ENCODE data around the gene ABHD16B.
"Not testable (repeated sequence)": the region's sequence is repeated elsewhere in the genome, so short reads cannot be mapped to it uniquely, and the experiment has no call there.

Gene ABHD16B

DNA sequence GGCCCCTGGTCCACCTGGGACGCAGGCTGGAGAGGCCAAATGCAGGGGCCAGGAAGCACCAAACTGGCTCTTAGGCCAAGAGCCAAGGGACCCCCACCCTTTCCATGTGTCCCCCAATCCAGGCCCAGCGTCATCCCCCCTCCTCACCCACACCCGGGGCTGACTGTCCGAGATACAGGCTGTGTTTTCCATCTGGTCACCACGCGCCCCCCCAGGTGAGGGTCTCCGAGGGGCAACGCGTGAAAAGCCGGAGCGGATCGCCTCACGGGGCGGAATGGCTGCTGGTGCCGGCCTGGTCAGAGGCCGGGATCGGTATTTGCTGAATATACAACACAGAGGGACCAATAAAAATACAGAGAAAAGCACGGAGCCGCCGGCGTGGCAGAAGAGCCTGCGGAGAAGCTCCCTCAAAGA is 5.2 kb upstream of the ABHD16B start:
- DNase-seq = no peak

DNA sequence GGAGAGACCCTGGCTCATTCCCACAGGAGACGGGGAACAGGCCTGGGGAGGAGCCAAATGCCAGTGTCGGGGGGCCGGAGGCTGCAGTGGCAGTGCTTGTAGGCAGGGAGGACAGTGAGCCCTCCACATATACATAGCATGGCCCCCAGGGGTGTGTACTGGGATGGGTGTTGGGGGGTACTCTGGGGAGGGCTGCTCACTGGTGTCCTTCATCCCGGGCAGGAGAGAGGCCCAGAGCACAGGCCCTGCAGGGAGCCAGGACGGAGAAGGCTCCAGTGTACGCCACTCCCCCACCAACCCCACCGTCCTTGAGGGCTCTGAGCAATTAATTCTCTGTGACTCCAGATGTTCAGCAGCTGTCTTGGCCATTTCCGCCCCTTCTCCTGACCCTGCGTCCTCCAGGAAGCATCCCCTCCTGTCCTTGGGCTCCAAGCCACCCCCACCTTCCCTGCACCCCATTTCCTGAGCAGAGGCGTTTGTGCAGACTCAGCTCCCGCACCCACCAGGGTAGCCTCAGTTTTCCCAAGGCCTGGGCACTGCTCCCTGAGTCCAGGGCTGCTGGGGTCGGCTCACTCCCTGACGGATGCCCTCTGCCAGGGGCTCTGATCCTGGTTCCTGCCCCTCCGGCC is 3.4 kb upstream of the ABHD16B start:
- DNase-seq = no peak

DNA sequence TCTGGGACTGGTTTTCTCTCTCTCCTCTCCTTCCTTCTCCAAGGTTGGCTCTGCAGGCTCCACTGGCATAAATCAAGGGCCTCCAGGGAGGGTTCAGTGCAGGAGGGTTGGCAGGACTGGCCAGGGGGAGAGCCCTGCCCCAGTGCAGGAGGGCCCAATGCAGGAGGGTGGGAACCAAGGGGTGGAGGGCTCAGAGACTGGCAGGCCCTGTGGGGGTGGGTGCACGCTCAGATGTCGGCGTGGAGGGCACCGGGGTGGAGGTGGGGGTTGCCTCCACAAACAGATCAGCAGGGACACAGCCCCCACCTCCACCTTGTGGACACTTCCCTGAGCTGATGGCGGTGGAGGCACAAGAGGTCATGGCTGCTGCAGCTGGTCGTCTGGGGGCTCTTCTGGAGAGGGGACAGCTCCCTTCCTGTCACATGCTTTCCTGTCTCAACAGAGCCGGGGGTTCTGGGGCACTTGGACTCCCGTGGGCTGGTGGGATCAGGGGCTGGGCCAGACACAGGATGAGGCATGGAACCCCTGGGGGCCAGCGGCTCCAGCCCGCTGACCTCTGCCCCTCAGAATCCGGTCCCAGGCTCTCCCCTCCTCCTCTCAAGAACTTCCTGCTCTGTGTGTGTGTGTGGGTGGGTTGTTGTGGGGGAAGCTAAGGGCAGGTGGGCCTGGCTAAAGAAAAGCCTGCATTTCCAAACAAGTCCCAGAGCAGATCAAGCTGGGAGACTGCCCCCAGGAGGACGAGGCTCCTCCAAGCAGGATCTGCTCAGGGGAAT is 2.7 kb upstream of the ABHD16B start:
- DNase-seq = peak in 1 of 2 donors; percentile 40

DNA sequence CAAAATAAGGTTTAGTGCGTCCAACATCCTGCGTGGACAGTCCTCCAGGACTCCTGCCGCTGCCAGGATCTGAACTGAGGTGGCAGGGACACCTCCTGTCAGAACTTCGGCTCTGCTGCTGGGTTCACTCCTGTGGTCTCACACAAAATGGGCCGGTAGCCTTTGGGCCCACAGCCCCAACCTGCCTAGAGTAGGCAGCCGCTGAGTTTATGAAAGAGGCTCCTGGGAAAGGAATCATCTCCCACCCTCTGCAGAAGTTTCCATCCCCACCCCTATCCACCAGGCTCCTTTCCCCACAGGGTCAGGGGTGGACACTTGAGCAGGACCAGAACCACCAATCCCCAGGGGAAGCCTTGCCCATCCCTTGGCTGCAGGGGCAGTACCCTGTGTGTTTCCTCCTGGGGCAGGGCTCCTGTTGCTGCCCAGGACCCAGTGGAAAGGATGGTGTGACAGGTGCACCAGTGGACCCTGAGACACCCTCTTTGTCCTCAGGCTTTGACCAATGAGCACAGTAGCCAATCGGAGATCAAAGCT is 2.1 kb upstream of the ABHD16B start:
- DNase-seq = no peak

DNA sequence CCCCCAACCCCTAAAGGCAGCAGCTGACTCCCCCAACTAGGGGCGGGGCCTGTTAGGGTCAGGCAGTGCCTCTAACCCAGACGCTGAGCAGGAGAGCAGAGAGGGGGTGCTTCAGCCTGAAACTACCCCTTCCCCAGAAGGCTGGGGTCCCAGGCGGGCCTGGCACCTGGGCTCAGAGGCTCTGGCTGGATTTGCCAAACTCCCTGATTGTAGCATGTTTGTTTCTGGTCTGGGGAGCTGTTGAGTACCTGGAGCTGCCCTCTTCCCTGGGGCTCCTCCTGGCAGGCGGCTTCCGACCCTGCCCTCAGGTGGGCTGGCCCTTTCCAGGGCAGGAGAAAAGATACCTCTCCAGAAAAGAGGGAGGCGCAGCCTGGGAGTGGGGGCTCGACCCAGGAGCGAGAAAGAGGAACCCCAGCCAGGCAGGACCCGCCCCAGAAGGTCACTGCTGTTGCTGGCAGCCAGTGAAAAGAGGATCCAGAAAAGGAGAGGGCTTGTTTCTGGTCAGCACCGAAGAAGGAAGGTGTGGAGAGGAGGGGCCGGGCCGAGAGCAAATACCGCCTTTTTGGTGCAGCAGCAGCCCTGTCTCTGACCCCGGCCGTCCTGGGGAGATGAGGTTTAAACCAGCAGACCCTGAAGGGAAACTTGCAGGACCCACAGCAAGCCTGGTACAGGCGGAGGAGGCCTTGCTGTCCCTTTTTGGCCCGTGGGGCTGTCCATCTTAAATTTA is 810 bp upstream of the ABHD16B start:
- DNase-seq = peak in 1 of 2 donors; percentile 24

DNA sequence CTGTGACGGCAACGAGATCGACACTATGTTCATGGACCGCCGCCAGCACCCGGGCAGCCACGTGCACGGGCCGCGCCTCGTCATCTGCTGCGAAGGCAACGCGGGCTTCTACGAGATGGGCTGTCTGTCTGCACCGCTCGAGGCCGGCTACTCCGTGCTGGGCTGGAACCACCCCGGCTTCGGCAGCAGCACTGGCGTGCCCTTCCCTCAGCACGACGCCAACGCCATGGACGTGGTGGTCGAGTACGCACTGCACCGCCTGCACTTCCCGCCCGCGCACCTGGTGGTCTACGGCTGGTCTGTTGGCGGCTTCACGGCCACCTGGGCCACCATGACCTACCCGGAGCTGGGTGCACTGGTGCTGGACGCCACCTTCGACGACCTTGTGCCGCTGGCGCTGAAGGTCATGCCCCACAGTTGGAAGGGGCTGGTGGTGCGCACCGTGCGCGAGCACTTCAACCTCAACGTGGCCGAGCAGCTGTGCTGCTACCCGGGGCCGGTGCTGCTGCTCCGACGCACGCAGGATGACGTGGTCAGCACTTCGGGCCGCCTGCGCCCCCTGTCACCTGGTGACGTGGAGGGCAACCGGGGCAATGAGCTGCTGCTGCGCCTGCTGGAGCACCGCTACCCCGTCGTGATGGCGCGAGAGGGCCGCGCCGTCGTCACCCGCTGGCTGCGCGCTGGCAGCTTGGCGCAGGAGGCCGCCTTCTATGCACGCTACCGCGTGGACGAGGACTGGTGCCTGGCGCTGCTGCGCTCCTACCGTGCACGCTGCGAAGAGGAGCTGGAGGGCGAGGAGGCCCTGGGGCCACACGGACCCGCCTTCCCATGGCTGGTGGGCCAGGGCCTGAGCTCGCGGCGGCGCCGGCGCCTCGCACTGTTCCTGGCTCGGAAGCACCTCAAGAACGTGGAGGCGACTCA is 943 bp downstream of the ABHD16B start:
- no peak for DNase-seq

DNA sequence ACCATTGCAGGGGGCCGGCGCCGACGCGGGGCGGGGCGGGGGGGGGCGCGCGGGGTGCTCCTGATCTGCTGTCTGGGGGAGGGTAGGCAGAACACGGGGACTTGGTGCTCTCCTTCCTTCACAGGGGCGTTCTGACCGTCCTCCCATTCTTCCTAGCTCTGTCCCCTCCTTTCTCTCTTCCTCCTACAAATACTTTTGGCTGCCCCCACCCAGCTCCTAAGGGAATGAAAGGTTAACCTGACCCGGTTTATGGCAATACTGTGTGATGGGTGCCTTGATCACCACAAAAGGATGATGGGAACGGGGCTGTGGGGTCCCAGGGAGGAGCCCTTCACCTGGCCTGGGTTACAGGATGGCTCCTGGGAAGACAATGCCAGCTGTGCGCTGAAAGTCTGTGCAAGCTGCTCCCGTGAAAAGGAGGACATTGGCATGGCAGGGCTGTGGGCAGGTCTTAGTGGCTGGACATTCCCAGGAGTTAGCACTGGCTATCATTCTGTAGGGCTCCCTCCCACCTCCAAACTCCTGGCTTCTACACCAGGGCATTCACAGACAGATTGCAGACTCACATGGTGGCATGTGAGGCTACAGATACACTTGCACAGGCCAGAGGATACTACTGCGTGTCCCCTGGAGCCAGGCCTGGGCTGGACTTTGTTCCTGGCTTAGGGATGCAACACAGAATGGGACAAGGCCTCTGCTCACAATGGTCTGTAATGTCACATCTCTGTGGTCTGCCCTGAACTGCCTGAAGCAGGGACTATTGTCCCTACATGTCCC is 1.9 kb downstream of the ABHD16B start:
- no peak for DNase-seq

DNA sequence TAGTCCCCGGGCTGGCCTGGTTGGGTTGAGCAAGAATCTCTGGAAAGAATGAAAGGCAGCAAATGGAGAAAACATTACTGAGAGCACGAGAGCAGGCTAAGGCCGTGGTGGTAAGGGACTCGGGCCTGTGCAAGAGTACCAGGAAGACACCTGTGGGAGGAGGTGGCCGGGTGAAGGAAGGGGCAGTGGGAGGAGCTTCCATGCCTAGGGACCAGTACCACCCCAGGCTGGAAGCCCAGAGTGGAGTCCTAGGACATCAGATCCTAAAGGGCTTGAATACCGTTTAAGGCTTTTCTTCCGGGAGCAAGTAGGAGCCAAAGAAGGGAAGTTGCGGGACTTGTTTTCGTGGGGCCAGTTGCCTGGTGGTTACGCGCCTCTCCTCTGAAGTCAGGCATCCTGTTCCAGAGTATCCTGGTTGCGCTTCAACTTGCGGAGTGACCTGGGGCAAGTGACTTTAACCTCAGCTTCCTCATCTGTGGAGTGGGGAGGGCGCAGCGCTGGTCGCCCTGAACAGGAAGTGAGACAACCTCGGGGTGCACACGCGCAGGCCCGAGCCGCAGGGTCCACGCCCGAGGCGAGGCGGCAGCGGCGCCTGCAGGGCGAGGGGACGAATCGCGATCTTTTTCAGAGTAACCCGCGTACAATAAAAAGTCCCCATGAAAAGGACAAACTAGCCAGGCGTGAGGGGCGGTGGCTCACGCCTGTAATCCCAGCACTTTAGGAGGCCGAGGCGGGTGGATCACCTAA is 2.7 kb downstream of the ABHD16B start:
- peak; percentile 74 to 88 for DNase-seq

DNA sequence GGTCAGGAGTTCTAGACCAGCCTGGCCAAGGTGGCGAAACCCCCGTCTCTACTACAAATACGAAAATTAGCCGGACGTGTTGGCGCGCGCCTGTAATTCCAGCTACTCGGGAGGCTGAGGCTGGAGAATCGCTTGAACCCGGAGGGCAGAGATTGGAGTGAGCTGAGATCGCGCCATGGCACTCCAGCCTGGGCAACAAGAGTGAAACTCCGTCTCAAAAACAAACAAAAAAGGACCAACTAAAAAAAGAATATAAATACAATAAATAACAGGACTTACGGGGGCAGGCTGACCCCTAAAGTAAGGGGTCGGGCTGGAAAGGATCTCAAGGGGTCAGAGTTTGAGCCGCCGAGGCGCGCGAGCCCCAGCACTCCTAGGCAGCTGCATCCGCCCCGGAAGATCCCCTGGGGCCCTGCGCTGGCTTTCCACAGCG is 3.3 kb downstream of the ABHD16B start:
- DNase-seq = no peak

DNA sequence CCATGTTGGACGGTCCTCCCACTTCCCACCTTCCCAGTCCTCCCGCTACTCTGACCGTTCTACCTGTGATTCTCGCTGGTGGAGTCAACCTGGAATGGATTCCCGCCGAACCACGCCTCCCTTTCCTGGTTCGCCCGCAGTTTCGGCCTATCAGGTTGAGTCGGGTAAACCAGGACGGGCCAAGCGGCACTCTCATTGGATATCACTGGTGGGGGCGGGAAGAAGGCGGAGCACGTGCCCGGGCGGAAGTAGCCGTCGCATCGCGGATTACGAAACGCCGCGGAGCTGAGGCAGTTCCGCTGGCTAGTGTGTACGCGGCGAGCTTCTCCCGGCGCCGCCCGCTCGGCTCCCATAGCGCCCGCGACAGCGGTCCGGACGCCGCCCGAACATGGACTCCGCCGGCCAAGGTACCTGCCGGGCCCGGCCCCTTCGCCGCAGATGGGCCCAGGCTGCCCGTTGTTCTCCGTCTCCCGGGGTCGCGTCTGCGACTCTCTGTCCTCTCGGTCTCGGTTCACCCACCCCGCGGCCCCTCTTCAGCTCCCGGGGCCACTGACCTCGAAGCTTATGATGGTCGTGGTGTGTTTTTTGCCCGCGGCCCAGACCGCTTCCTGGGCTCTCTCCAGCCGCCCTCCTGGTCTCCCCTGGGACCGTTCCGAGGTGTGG is 3.8 kb downstream of the ABHD16B start, which contains the start of gene TPD52L2:
Gene TPD52L2 (plus strand): TSS at position 293 of the 663 bp plus-strand sequence. CDS start 96 bp downstream, at position 389.
- peak; percentile 88 to 92 for DNase-seq

DNA sequence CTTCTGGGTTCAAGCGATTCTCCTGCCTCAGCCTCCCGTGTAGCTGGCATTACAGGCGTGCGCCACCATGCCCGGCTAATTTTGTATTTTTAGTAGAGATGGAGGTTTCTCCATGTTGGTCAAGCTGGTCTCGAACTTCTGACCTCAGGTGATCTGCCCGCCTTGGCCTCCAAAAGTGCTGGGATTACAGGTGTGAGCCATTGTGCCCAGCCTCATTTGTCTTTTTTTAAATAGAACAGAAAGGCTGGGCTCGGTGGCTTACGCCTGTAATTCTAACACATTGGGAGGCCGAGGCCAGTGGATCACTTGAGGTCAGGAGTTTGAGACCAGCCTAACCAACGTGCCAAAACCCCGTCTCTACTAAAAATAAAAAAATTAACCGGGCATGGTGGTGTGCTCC is 5.7 kb downstream of the ABHD16B start:
- not testable (repeated sequence) for DNase-seq

DNA sequence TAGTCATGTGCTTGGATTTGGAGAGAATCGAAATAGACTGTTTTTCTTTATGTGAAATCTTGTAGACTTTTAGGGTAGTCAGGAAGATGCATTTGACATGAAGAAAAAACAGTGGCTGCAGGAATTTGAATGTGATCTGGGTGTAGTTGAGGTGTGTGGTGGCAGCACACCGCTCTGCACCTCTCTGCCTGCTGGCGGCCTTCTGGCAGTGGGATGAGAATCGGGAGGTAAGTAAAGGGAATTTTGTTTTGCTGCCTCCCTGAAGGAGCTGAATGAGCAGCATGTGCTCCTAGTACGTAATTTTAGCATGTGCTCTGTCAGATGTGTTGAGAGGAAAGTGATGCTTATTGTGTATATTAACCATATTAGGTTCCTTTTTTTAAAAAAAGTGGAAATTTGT is 7.0 kb downstream of the ABHD16B start:
- no peak for DNase-seq

DNA sequence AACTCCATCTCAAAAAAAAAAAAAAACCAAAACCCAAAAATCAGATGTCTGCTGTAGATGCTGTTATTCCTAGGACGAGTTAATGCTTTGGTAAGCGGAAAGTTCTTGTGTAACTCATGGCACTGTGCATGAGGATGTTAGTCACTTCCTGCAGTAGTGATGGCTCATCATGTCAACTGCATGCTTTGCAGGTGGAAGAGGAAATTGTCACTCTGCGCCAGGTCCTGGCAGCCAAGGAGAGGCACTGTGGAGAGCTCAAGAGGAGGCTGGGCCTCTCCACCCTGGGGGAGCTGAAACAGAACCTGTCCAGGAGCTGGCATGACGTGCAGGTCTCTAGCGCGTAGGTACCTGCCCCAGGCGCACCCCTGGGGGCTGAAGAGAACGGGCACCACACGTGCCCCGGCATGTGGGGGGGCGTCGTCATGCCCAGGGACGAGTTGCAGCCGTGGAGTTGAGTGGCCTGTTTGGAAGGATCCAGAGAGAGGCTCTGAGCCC is 12.2 kb downstream of the ABHD16B start:
- DNase-seq = peak; percentile 12 to 94

DNA sequence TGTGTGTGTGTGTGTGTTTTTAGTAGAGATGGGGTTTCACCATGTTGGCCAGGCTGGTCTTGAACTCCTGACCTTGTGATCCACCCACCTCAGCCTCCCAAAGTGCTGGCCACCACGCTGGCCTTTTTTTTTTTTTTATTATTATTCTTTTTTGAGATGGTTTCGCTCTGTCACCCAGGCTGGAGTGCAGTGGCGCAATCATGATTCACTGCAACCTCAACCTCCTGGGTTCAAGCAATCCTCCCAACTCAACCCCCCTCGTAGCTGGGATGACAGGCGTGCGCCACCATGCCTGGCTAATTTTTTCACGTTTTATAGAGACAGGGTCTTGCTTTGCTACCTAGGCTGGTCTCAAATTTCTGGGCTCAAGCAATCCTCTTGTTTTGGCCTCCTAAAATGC is 12.9 kb downstream of the ABHD16B start:
- peak in 1 of 2 donors; percentile 6 for DNase-seq

DNA sequence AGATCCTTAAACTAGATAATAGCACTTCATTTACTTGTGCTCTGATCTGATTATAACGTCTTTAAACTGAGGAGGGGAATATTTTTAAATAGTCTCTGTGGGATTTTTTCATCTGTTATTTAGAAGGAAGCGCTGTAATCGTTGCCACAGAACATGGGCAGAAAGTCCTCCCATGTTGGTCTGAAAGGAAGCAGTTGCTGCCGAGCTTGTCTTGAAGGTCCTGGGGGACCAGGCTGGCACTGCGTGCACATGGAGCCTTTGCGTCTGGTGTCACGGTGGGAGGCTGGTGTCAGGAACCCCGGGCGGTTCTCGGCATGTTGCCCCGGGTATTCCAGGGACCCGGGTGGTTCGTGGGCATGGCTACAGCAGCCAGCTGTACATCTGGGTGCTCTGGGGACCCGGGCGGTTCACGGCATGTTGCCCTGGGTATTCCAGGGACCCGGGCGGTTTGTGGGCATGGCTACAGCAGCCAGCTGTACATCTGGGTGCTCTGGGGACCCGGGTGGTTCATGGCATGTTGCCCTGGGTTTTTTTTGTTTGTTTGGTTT is 15.3 kb downstream of the ABHD16B start:
- no peak for DNase-seq

DNA sequence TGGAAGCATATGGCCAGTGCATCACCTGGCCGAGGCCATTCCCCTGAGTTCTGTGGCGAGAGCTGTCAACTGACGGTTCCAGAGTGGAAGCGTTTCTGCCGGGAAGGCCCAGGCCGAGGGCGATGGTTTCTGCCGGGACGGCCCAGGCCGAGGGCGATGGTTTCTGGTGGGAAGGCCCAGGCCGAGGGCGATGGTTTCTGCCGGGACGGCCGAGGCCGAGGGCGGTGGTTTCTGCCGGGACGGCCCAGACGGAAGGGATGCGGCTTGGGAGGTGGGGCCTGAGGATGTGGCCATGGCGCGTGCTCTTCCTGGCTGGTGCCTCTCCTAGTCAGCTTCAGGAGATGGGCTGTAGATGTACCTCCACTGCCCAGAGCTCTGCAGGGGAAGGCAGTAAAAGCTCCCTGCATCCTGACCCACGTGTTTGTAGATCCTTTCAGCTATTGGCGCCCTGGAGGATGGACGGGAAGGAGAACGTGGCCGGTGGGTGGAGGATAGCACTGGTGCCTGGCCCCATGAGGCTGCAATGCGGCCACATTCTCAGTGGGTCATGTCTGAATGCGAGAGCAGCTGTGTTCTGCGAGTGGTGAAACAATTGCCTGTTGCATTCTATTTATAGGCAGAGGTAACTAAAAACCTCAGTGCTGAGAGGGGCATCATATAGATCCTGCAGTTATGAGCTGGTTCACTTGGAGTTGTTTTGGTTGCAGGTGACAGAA is 16.6 kb downstream of the ABHD16B start:
- no peak for DNase-seq

DNA sequence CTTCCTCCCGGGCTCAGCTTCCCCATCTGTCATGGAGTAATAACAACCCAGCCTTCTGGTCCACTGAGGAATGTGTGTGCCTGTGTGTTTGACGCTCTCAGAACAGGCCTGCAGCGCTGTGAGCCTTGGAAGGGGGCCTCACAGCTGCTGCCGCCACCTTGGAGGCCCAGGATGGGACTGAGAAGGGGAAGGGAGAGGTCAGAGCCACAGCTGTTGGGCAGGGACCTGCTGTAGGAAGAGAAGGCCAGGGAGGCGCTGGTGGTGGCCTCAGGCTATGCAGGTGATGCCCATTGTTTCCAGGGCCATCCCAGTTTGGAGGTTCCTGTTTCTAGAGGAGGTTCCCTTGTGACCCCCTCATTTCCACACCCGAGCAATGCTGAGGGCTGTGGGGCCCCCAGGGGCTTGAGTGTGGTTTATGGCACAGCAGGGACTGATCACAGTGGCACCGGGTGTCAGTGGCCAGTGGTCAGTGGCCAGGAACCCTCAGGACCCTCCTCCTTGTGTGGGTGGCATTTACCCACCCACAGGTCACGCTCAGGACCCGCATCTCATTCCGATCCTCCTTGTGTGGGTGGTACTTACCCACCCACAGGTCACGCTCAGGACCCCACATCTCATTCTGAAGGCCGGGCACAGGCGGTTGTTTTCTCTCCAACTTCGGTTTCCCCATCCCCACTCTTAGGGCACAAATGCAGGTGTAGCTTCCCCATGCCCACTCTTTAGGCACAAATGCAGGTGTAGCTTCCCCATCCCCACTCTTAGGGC is 17.8 kb downstream of the ABHD16B start:
- no peak for DNase-seq

DNA sequence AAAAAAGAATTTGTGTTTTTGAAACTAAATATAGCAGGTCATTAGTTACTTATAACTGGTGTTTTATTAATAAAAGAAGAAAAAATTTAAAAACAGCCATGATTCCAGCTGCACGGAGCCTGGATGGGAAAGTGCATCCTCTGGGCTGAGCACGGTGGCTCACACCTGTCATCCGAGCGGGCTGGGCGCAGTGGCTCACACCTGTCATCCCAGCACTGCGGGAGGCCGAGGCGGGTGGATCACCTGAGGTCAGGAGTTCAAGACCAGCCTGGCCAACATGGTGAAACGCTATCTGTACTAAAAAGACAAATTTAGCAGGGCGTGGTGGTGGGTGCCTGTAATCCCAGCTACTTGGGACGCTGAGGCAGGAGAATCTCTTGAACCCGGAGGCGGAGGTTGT is 19.6 kb downstream of the ABHD16B start:
- not testable (repeated sequence) for DNase-seq

Measured in bone marrow (tissue), 2 donors.